ENCODE results near the gene DOCK2.

GRCh38 chr5:169732841-169733240 lies 95.8 kb downstream of the DOCK2 start:
- TF ChIP-seq POLR2A (IDR thresholded peaks at IDR 0.05) (no peak), CTCF (IDR thresholded peaks at IDR 0.05) (no peak)
